ENCODE data around the gene NR3C2.

NR3C2 gene

DNA sequence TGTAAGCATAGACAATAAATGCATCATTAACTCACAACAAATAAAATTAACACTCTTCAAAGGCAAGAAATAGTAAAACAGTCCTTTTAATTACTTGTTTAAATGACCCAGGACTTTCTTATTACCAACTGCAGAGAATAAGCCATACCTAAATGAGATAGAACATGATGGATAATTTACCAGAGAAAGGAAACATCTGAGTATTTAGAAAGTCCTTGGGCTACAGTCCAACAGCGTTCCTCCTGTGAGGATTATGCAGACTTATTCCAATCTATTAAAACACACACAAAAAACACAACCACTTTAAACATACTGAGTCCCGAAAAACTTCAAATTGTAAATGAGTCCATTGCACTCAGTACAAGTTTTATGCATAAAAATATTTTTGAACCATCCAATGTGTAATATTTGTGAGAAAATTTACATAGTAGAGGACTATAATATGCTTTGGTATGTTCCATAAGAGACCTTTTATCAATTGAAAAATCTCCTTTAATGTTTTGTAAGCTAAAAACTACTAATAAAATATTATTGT lies 129.2 kb downstream of the NR3C2 start:
- no peak for DNase-seq (ENCODE audit: low spot score)

- DNase-seq (ENCODE audit: low spot score) = no peak
Observed at GRCh38 chr4:148311526-148311925, 130.7 kb downstream of the NR3C2 start.

- DNase-seq (ENCODE audit: low spot score) = no peak
Observed at GRCh38 chr4:148310756-148311155, 131.5 kb downstream of the NR3C2 start.

GRCh38 chr4:148305751-148306150 lies 136.5 kb downstream of the NR3C2 start:
- DNase-seq (ENCODE audit: low spot score) = no peak

DNA sequence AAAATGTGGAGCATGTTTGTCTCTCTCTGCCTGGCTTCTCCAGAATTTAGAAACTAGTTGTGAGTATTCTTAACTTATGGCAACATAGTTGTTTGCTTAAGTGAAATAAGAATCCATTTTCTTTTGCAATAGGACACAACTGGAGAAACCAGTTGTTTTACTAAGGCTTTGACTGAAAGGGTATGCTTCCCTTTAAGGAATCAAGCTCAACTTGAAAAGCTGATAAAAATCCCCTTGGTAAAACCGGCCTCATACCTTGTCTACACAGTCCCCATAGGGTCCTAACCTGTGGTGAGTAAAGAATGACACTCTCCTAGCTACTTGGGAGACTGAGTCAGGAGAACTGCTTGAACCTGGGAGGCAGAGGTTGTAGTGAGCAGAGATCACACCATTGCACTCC lies 139.8 kb downstream of the NR3C2 start:
- no peak for DNase-seq (ENCODE audit: low spot score)

GRCh38 chr4:148300877-148301276 lies 141.3 kb downstream of the NR3C2 start:
- no peak for DNase-seq (ENCODE audit: low spot score)

- DNase-seq (ENCODE audit: low spot score) = no peak
Observed at GRCh38 chr4:148299337-148299736, 142.9 kb downstream of the NR3C2 start.

DNA sequence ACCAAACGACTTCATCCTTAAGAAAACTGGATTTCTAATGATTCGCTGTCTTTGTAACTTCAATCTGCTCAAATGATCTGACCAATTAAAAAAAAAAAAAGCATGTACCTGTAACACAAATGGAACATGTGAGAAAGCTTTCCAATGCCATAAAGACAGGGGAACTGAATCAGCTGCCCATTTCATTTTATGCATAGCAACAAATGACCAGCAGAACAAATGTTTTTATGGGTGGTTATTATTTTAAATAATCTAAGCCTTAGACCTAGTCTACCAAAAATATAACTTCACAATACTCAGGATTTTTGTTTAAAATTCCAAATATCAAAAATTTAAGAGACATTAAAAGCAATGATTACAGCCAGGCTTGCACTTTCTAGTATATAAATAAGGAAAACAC lies 145.7 kb downstream of the NR3C2 start:
- no peak for DNase-seq (ENCODE audit: low spot score)

GRCh38 chr4:148295642-148296041 lies 146.6 kb downstream of the NR3C2 start:
- no peak for DNase-seq (ENCODE audit: low spot score)

DNA sequence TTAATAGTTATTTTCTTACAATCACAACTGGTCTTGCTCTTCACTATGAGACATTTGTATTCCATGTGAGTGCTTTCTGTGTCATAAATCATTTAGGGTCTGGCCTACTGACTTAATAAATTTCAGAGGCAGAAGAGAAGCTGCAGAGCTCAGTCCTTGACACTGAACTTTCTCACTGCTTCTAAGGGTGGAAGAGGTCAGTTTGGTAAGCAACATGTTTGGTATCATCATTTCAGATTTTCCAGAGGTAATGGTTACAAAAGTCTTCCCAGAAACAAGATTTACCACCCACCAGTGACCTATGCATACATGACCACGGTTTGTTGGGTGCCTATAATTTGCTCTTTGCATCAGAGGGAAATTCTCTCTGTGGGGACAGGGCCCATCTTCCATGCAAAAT lies 148.6 kb downstream of the NR3C2 start:
- no peak for DNase-seq (ENCODE audit: low spot score)

- no peak for DNase-seq (ENCODE audit: low spot score)
Observed at GRCh38 chr4:148292686-148293085, 149.5 kb downstream of the NR3C2 start.

DNA sequence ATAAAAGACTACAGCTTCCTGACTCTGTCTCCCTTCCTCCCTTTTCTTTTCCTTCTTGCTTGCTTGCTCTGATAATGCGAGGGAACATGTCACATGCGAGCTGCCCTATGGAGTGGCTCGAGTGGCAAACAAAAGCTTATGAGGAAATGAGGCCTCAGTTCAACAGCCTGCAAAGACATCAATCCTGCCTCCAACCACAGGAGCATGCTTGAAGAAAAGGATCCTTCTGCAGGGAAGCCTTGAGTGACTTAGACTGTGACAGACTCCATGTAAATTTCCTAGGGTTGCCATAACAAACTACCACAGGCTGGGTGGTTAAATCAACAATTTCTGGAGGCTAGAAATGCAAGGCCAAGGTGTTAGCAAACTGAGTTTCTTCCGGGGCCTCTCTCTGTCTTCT lies 152.5 kb downstream of the NR3C2 start:
- no peak for DNase-seq (ENCODE audit: low spot score)

DNA sequence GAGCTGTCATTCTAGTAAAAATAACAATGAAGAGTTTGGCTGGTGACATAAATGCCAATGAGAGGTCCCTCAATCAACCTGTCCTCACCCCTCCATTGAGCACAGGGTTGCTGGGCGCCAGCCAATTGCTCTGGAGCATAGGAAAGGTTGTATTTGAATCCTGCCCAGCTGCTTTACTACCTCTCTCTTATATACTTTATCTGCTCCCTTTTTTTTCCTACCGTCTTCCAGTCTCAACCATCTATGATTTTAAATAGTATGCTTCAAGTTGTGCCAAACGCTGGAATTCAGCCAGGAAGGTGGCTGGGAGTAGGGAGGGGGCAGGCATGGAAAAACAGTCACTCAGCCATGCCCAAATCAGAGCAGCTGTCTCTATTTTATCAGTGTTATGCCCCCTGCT lies 153.8 kb downstream of the NR3C2 start:
- no peak for DNase-seq (ENCODE audit: low spot score)

DNA sequence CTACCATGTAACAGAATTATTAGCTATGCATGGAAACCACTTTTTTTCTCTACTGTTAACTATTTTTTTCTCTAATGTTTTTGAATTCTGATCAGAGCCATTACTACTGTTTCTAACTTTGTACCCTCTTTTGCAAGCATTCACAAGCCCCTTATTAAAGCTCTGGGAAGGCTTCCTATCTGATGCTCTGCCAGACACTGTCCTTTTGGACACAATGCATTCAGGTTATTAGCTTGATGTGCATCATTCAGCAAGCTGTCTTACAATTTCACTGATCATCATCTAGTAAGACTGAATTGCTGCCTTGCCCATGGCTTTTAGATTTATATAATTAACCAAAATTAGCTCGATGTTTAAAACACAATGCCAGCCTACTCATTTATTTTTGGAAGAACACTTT lies 155.1 kb downstream of the NR3C2 start:
- no peak for DNase-seq (ENCODE audit: low spot score)

DNA sequence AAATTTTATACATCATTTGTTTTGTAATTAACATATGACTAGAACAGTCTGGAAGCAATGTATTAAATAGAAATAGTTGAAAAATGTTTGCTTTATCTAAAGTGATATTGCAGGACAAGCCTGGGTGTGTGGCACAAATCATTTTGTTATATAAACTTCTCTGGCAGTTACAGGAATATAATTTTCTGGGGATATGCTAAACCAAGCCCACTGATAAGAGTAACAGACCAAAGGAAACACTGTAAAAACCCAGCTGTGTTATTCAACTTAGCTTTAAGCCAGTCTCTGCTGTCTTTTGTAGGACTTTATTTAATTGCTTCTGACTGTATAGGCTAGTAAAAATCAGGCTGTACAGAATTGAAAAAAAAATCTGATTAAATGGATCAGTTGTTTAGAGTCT lies 156.2 kb downstream of the NR3C2 start:
- DNase-seq (ENCODE audit: low spot score) = no peak

DNA sequence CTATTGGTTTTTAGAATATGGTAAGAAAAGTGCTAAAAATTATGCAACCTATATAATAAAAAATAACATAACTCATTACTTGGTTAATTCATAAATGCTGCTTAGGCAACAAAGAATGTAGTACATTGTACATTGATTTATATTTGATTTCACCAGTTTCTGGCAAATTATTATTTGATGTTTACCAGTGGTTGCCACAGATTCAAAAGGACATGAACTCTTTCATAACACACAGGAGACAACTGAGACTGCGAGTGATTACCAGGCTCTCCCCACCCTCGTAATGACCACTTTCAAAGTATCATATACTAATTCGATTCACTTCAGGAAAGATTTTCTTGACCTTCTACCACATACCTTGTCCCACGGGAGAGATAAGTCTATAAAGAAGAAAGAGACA lies 158.5 kb downstream of the NR3C2 start:
- DNase-seq (ENCODE audit: low spot score) = no peak

DNA sequence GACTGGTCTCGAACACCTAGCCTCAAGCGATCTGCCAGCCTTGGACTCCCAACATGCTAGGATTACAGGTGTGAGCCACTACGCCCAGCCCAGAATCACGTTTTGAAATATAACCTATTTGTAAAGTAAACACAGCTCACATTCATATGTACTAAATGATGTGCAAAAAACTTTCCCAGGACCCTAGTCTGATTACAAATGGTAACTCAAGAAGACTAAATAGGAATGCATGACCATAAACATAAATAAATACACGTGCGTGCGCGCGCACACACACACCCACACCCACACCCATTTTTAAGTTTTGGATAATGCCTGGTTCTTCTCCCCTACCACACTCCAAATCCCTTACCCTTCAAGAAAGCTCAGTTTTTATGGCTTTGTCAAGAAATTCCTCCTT lies 163.9 kb downstream of the NR3C2 start:
- no peak for DNase-seq (ENCODE audit: low spot score)

DNA sequence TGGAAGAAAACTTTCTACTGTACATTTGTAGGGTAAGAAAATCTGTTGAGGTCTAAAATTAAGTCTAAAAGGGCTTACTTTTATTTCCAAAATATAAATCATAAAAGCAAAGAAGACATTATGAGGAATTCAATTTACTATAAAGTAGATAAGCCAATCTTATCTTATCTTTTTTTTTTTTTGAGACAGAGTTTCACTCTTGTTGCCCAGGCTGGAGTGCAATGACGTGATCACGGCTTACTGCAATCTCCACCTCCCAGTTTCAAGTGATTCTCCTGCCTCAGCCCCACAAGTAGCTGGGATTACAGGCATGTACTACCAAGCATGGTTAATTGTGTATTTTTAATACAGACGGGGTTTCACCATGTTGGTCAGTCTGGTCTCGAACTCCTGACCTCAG lies 166.9 kb downstream of the NR3C2 start:
- no peak for DNase-seq (ENCODE audit: low spot score)

GRCh38 chr4:148273501-148273986 lies 168.7 kb downstream of the NR3C2 start:
- no peak for DNase-seq (ENCODE audit: low spot score)

- no peak for DNase-seq (ENCODE audit: low spot score)
Observed at GRCh38 chr4:148271166-148271565, 171.0 kb downstream of the NR3C2 start.

GRCh38 chr4:148270630-148271029 lies 171.6 kb downstream of the NR3C2 start:
- no peak for DNase-seq (ENCODE audit: low spot score)

- DNase-seq (ENCODE audit: low spot score) = no peak
Observed at GRCh38 chr4:148268835-148269234, 173.4 kb downstream of the NR3C2 start.

DNA sequence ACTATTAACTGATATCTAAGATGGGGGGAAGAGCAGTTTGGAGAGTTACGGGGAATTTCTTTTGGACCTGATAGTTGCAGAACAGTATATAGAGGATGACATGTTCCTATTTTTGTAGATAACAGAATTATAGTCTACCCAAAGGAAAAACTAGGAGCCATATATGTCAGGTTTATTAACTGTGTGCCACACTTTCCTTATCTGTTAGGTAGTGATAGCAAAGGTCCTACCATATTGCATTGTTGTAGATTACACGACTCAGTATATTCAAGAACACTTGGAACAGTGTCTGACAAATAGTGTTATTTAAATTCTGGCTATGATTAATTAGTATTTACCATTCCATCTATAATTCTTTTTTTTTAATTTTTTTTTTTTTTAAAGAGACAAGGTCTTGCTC lies 175.3 kb downstream of the NR3C2 start:
- no peak for DNase-seq (ENCODE audit: low spot score)

- no peak for DNase-seq (ENCODE audit: low spot score)
Observed at GRCh38 chr4:148266240-148266639, 176.0 kb downstream of the NR3C2 start.

GRCh38 chr4:148265627-148266026 lies 176.6 kb downstream of the NR3C2 start:
- no peak for DNase-seq (ENCODE audit: low spot score)

All from CD4-positive, alpha-beta T cell treated with Interleukin-6 at 100 ng/mL for 8 hours (primary cell).